ENCODE measurements around the gene BRSK2.

DNA sequence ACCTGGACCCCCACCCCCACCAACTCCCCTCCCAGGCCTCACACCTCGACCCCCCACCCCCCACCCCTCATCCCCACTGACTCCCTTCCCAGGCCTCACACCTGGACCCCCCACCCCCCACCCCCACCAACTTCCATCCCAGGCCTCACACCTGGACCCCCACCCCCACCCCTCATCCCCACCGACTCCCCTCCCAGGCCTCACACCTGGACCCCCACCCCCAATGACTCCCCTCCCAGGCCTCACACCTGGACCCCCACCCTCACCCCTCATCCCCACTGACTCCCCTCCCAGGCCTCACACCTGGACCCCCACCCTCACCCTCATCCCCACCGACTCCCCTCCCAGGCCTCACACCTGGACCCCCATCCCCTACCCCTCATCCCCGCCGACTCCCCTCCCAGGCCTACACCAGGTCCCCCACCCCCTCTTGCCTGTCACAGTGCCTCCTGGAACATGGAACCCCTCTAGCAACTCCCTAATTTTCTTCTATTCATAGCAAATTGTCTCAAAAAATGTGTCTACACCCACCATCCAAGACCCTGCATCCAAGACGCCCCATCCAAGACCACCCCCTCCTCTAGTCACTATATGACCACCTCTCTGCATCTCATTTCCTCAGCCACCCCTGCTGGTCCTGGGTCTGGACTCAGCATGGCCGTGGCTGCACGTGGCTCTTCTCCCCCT lies 36.9 kb upstream of the BRSK2 start:
- TF ChIP-seq ZNF274 (IDR thresholded peaks at IDR 0.05; ENCODE audit: low read depth, low read length) (no peak), YY1 (IDR thresholded peaks at IDR 0.05; ENCODE audit: insufficient read depth, insufficient read length) (no peak), SUZ12 (IDR thresholded peaks at IDR 0.05; ENCODE audit: extremely low read depth, insufficient read depth, insufficient read length) (no peak)
